ENCODE data around the gene KCNE4. TPM values are rescaled to one million over a fixed set of nuclear protein-coding genes. Genes with fewer than 3 reads are reported as not detected.
A peak's percentile ranks its signal among the peaks of the same experiment; 100 is the strongest.

The KCNE4 gene, protein sequence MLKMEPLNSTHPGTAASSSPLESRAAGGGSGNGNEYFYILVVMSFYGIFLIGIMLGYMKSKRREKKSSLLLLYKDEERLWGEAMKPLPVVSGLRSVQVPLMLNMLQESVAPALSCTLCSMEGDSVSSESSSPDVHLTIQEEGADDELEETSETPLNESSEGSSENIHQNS
- total RNA-seq (2014; rRNA removed; shearing (Covaris generic)): 2.4 and 2.8 TPM in 2 replicates

DNA sequence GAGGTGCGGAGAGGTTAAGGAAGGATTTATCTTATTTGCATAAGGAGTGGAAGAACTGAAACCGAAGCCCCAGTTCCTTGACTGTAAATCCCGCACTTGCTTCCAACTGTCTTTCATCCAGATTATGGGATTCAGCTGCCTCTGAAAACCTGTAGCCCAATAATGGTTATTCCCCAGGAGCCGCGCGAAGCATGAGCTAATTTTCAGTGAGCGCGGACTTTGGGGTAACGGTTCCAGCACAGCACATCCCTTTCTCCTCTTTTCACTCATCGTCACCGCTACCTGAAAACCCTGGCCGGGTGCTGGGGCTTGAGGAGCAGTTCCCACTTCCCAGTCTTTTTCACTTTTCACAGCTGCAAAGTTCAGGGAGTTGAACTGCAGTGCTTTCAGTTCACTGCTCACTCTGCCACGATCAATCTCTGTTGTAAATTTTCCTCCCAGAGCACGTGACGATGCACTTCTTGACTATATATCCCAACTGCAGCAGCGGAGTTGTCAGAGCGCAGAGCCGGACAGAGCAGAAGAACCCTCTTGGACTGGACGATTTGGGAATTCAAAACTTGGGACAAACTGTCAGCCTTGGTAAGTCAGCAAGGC is at the start of gene KCNE4:
Gene KCNE4 (plus strand): TSS at position 498 of the 597 bp plus-strand sequence. CDS start 641 bp downstream, outside the sequence.
- no peak for DNase-seq (ENCODE audit: low spot score)

DNA sequence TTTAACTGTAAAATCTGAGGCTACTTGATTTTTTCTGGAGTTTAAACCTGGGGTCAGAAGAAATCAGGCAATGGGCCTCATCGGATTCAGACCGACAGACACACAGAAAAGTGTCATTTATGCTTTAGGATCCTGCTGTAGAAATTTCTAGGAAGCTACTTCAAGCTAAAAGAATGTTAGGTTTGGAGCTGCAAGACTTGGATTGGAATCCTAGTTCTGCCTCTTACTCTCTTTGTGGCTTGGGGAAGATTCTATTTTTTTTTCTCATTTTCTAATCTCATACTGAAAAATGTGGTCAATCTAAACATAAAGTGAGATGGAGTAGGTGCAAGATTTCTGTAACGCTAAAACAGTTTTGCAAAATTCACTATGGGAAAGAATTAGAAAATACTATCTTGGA is 48.8 kb upstream of the KCNE4 start:
- no peak for DNase-seq (ENCODE audit: low spot score)

- DNase-seq (ENCODE audit: low spot score): no peak
These were observed 46.5 kb upstream of the KCNE4 start for GRCh38 chr2:223005496-223005895.

DNA sequence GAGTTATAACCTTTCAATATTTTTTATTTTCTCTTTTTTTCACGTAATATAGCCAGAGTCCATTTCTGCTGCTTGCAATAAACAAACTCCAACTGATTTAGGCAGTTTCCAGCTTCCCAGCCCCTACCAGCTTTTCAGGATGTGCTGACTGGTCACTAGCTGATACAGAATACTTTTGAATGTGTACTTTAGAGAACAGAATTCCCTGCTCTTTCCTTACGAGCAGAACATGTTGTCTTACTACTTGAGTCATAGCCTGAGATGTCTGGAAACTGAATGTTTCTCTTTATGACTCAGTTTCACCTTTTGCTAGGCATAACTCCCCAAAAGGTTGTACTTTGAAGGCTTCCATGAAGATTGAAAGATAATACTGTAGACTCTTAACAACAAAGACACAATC is 44.5 kb upstream of the KCNE4 start:
- no peak for DNase-seq (ENCODE audit: low spot score)

DNA sequence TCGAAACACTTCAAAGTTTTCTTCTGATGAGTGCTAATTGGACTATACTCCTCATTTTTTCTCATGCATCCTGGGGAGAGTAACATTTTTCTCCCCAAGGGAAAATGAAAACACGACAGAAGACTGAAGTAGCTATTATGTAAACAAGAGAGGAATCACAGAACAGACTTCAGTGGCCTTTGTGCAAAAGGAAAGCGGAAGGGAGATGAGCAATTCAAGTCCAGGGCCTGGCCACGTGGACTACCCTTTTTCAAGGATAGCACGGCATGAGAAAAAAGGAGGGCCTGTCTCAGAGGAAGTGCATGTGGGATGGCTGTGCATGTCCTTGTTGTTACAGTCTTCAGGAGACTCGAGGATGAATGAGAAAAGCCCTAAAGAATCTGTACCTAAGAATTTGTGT is 43.8 kb upstream of the KCNE4 start:
- DNase-seq (ENCODE audit: low spot score): no peak

- DNase-seq (ENCODE audit: low spot score): no peak
These were observed 43.0 kb upstream of the KCNE4 start for GRCh38 chr2:223008956-223009355.

GRCh38 chr2:223010641-223011040 is 41.3 kb upstream of the KCNE4 start:
- DNase-seq (ENCODE audit: low spot score): no peak

- DNase-seq (ENCODE audit: low spot score): no peak
These were observed 39.7 kb upstream of the KCNE4 start for GRCh38 chr2:223012291-223012690.

DNA sequence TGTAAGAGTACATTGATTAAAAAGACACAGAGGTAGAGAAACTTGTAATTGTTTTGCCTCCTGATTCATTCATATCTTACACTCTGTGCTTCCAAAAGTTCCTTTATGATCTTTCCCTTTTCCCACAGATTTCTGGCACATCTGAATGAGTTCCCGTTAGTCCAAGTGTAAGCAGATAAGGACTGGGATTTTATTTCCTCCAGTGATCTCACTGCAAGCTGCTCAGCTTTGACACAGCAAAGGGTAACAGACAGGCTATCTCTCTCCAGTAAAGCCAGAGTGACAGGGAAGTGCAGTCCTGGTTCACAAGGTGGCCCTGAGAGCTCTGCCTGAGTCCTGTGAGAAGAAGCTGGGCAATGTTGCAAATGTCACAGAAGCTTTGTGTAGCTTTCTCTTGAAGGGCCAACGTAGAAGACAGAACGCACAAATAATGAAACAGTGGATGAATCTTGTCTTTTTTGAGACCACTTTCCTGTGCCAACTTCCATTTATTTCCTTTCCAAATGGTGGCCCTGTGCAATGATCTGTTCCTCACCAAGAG is 32.5 kb upstream of the KCNE4 start:
- DNase-seq (ENCODE audit: low spot score): no peak

GRCh38 chr2:223019987-223020717 is 31.8 kb upstream of the KCNE4 start:
- DNase-seq (ENCODE audit: low spot score): no peak

DNA sequence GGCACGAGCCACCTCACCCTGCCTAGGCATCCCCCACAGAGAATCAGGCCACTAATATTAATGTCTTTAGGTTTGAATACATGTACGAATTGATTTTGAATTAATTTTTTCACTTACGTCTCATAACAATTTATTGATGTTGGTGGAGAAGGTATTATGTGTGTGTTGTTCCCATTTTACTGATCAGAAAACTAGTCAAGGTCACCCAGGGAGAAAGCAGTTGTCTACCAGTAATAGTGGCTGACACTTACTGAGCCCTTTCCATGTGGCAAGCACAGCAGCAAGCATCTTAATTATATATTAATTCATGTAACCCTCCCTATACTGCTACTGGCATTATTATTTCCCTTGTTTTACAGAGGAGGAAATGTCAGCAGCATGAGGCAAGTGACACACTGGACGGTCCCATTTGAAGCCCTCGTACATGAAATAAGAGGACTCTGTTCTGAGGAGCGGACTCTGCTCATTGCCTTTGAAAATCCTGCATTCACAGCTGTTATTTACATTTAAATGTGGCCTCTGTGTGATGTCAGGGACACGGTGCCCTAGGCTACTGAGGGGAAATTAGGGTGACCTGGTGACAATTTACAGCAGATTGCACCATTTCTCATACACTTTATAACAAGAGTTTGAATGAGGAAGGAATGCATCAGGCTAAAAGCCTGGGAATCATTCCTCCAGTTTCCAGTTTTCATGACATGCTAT is 30.9 kb upstream of the KCNE4 start:
- DNase-seq (ENCODE audit: low spot score): no peak

DNA sequence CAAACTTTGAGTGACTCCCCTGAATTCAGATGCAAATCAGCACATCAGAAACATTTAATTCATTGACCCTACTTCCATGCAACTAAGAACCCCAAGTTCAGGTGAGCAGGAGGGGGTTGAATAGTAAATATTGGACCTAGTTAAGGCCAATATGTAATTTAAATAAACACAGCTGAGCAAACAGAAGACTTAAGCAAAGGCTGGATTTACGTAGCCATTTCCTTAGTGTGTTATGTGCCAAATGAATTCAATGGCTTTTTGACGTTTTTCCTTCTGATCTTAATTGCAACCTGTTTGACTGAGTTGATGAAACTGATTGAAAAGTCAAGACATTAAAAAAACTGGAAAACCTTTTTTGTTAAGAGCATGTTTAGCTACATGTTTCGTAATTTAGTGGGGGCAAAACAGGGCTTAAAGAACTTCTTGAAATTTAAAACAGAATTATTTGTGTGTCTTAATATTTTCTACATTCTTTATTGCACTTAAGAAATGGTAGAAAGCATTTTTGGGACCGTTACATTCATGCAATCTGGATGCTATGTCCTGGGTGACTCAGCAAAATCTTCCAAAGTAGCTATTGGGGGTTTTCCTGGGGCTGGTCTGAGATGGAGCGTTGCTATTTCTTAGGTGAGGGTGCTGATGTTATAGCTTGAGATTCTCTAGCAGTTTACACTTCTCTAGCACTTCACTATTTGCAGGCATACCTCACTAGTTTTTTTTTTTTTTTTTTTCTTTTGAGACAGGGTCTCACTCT is 25.5 kb upstream of the KCNE4 start:
- DNase-seq (ENCODE audit: low spot score): no peak

GRCh38 chr2:223027442-223027841 is 24.5 kb upstream of the KCNE4 start:
- peak; percentile 31 for DNase-seq (ENCODE audit: low spot score)

GRCh38 chr2:223029287-223029686 is 22.7 kb upstream of the KCNE4 start:
- no peak for DNase-seq (ENCODE audit: low spot score)

GRCh38 chr2:223032187-223033142 is 19.5 kb upstream of the KCNE4 start:
- no peak for DNase-seq (ENCODE audit: low spot score)

DNA sequence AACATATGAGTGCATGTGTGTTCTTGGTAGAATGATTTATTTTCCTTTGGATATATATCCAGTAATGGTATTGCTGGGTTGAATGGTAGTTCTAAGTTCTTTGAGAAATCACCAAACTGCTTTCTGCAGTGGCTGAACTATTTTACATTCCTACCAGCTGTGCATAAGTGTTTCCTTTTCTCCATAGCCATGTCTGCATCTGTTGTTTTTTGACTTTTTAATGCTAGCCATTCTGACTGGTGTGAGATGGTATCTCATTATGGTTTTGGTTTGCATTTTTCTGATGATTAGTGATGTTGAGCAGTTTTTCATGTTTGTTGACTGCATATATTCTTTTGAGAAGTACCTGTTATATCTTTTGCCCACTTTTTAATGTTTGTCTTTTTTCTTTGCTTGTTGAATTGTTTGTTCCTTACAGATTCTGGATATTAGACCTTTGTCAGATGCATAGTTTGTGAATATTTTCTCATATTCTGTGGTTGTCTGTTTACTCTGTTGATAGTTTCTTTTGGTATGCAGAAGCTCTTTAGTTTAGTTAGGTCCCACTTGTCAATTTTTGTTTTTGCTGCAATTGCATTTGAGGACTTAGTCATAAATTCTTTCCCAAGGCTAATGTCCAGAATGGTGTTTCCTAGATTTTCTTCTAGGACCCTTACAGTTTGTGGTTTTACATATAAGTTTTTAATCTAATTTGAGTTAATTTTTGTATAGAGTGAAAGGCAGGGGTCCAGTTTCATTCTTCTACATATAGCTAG is 17.6 kb upstream of the KCNE4 start:
- no peak for DNase-seq (ENCODE audit: low spot score)

DNA sequence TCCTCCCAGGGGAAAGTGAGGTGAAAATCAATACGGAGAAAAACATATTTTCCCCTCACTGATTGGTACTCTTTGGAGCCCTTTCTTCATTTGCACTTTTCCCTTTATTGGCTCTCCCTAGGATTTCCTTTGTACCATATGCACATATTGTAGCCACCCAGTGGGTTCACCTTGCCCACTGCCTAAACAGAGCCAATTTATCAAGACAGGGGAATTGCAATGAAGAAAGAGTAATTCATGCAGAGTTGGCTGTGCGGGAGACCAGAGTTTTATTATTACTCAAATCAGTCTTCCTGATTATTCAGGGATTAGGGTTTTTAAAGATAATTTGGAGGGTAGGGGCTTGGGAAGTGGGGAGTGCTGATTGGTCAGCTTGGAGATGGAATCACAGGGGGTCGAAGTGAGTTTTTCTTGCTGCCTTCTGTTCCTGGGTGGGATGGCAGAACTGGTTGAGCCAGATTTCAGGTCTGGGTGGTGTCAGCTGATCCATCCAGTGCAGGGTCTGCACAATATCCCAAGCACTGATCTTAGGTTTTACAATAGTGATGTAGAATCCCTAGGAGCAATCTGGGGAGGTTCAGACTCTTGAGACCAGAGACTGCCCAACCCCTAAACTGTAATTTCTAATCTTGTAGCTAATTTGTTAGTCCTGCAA is 15.1 kb upstream of the KCNE4 start:
- no peak for DNase-seq (ENCODE audit: low spot score)

DNA sequence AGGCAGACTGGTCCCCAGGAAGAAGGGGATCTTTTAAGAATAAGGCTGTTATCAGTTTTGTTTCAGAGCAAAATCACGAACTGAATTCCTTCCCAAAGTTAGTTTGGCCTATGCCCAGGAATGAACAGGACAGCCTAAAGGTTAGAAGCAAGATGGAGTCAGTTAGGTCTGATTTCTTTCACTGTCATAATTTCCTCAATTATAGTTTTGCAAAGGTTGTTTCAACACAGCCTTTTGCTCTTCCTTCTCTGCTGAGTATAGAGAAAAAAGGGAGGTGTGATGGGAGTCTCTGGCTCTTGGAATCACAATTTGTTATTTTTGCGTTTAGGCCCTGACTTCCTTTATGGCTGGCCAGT is 14.6 kb upstream of the KCNE4 start:
- DNase-seq (ENCODE audit: low spot score): no peak

- no peak for DNase-seq (ENCODE audit: low spot score)
These were observed 12.4 kb upstream of the KCNE4 start for GRCh38 chr2:223039618-223040017.

Data from H4 (cell line).